Mesenteric fat pad (tissue), 1 donor: Measurements from ENCODE around the gene CA12. TPM values are rescaled to one million over a fixed set of nuclear protein-coding genes. Genes with fewer than 3 reads are reported as not detected.

ENCODE experiments used
- DNase-seq: peaks from one replicate; pipeline ENCODE4 v3.0.0-alpha.2; 2020; ENCODE audit warnings: low spot score
- total RNA-seq: library from RNA; stranded (reverse); fragmentation: NEBNext Ultra II Directional; extraction: Animal tissue kit (Norgen Biotek cat#: 25700); gene quantifications from one replicate; pipeline ENCODE4 v1.2.1, GENCODE V29; 2021
- donor health status: DM: yes; HTN: yes; CAD: no.

CA12 gene
- total RNA-seq, 1 donor from 2014 or later = 3.1 TPM

DNA sequence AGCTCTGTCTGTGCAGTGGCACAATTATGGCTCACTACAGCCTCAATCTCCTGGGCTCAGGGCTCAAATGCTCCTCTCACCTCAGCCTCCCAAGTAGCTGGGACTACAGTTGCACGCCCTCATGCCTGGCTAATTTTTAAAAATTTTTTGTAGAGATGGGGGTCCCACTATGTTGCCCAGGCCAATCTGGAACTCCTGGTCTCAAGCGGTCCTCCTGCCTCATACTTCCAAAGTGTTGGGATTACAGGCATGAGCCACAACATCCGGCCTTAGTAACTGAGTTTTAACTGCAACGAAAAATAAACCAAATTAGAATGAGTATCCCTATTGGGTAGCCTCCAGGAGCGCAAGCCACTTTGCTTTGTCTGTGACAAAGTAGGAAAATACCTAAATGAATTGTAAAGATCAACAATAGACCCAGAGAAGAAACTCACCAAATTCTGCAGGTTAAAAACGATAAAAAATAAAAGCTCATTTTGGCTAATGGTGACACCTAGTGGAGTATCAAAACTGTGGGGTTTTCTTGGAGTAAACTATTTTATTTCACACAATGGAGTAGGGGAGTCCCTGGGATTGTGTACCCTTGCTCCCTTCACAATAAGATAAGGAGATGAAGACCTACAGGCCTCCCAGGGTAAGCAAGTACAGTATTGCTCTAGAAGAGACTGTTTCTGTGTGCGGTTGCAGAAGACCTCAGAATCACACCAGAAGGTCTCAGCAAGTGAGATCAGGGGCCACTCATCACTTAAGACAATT is 21.0 kb upstream of the CA12 start:
- no peak for DNase-seq

DNA sequence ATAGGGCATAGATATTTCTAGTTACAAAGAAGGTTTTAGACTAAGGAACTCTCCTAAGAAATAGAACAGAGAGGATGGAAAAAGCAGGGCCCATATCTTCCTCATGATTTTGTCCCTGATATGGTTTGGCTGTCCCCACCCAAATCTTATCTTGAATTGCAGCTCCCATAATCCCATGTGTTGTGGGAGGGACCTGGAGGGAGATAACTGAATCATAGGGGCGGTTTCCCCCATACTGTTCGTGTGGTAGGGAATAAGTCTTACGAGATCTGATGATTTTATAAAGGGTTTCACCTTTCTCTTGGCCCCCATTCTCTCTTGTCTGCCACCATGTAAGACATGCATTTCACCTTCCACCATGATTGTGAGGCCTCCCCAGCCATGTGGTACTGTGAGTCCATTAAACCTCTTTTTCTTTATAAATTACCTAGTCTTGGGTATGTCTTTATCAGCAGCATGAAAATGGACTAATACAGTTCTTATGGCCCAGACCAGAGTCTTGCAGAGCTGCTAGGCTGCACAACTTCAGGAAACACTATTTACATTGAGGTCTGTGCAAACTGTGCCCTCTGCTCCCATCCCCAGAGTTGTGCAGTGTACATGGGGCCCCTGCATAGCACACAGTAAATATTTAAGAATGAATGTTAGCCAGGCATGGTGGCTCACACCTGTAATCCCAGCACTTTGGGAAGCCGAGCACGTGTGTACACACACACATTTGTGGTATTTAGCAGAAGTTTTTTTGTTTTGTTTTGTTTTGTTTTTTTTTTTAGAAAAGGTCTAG is 20.3 kb upstream of the CA12 start:
- no peak for DNase-seq

DNA sequence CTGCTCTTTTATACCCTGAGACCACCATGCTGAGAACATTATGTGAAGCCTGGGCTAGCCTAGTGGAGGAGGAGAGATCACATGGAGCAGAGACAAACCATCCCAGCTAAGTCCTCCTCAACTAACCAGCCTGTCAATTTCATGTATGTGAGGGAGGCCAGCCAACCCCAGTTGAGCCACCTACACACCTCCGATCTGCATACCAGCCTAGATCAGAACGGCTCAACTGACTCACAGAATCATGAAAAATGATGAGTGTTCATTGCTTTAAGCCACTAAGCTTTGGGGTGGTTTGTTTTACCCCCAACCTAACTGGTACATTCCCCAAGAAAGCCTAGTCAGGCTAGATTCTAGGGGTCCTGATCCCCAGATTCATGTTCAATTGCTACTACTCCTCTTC is 19.4 kb upstream of the CA12 start:
- no peak for DNase-seq

DNA sequence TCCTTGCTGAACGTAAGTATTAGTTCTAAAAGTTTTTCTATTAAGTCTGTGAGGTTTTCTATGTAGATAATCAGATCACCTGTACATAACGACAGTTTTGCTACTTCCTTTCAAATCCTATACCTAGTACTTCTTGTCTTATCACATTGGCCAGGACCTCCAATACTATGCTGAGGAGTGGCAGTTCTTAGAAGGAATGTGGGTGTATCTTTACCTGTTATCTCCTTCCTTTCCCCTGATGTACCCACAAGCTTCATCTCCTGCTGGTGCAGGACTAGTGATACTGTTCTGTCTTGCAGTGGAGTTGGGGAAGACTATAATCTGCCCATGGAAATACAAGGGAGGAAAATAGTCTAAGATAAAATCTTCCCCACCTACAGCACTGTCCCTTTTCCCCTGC is 16.8 kb upstream of the CA12 start:
- no peak for DNase-seq

DNA sequence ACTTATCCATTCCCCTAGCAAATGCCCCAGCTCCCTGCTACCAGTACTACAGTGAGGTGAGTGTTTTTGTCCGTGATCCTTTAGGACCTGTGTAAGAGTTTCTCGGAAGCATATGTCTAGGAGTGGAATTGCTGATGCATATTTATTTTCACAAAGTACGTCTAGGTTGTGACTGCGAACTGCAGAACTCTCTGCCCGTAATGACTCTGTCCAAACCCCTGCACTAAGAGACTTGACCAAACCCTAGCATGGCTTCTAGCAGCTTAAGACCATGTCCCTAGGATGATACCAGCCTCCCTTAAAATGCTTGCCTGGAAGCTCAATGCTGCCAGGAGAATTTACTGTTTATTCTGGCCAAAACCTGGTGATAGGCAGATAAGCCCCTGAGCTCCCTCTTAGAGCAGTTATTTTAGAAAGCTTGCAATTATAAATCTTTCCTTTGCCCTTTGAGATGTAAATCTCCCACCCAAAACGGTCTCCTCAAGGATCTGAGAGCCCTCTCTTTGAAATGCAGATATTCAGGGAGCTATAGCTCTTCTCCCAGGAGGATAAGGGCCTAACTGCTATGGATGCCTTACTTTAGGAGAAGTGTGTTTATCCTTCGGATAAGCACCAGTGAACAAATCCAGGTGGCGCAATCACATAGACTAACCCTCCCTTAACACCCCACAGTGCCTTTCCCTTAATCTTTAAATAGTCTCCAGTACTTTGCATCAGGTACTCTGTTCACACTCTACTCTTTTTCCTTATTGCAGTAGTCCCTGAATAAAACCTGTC is 14.7 kb upstream of the CA12 start:
- DNase-seq = no peak

DNA sequence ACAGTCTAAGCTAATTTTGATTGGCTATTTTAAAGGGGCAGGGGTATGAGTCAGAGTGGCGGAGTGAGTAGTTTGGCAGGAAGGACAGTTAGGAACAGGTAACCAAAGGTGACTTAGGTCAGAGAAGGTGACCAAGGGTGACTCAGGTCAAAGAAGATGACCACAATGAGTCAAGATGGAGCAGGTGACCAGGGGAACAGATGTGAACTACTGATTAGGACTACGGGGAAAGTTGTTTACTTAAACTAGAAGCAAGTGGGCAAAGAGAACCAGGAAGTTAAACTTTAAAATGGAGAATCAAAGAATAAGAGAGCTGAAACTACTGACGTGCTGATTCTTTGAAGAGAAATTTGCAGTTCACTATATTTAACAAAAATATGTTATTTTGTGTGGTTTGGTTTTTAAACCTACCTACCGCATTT is 14.1 kb upstream of the CA12 start:
- no peak for DNase-seq

DNA sequence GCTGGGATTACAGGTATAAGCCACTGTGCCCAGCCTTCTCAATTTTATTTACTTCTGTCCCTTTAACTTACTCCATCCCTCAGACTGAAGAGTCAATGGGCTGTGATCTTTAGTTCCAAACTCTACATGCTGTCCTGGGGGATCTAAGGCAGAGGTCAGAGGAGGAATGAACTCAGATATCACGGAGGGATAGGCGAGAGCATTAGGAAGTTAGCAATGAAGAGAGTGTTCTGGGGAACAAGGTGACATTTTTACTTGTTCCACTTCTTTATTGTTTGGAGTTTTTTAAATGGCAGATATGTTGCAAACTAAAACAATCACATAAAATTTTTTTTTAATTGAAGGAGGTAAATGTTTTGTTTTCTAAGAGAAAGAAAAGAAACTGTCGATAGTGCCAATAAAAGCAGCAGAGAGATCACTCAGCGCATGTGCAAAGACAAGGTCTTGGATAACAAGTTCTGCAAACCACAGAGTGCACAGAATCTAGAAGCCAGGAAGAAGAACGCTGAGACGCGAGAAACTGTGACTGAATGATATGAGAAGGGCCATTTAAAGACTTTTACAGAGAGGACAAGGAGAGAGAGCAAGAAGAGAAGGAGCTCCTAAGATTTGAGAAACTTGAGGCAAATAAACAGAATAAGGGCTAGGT is 10.8 kb upstream of the CA12 start:
- DNase-seq = no peak

DNA sequence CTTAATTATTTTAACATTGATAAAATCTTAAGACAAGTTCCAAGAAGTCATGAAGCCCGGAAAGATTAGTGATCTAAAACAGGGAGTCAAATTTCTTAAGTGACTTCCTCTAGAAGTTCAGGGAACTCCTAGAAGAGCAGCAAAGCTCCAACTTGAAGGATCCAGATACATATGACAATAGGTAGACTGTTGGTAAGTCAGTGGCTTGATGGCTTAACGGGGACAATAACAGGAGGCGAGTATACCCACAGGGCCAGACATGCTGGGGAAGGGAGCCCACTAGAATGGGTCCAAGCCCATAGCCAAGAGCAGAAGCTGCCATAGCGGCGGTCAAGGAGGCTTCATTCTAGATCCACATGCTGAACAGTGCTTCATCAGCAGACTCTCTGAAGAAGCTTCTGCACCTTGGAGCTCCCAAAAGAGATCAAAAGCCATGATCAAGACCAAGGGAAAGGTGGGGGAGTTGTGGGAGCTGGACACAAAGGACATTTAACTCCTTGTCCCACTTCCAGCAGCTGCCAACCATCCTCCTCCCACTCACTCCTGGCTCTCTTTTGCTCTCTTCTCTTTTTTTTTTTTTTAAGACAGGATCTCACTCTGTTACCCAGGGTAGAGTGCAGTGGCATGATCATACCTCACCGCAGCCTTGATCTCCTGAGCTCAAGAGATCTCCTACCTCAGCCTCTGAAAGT is 10.2 kb upstream of the CA12 start:
- no peak for DNase-seq

DNA sequence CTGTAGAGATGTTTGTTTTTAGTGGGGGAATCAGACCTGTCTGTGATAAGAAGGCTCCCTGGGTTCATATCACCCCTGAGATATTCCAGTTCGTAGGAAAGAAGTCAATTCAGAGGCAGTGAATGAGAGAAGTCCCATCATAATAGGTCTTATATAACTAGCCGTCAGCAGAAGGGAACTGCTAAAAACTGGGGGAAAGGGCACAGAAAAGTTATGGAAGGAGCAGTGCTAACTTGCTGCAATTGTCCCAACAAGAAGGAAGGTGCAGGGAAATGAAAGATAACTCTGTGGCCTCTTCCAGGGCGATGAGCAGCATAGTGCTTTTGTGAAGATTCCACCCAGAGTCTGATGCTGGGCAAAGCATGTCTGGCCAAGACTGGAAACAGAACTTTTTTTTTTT is 9.0 kb upstream of the CA12 start:
- DNase-seq = no peak

DNA sequence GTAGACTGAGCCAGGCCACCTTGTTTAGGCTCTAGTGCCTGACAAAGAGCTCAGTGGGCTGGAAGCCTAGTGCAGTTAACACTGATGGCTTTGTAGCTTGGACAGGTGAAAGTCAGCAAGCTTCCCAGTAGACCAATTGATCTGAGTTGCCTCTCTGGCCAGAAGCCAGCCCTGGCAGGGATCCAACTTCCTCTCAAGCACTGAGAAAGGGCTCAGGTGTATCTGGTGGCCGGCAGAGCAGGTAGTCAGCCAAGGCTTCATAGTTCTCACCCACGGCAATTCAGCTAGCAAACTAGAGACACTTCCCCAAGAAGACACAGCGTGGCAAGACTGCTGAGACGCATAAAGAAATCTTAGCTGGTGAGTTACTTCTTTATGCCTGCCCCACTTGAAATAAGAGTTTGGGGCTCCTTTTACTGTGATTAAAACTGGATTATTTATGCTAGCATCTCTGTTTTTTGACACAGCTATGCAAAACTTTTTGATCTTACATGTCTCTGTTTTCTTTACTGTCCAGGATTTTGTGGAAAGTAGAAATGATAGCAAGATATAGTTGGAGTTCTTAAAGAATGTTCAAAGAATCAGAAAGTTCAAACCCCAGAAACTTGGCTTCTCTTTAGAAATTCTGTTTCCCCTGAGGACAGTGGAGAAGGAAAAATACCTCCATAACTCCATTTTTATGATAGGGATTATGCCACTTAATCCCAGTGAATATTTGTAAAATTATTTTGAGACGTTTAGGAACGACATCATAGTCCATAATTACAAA is 8.4 kb upstream of the CA12 start:
- DNase-seq = no peak

DNA sequence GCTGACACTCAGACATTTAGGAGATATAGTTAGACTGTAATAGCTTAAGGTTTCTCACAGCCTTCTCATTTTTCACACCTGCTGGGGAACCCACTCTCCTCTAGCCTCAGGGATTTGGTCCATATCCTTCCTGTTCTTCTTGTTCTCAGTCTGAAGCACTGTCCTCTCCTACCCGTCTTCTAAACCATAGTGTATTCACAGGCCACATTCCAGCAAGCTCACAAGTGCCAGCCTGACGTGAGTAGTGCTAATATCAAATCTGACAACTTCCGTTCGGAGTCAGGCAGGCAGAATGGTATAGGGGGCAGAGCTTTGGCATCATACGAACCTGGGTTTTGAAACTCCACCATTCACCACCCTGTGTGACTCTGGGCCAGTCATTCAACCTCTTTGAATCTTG is 6.9 kb upstream of the CA12 start:
- no peak for DNase-seq

DNA sequence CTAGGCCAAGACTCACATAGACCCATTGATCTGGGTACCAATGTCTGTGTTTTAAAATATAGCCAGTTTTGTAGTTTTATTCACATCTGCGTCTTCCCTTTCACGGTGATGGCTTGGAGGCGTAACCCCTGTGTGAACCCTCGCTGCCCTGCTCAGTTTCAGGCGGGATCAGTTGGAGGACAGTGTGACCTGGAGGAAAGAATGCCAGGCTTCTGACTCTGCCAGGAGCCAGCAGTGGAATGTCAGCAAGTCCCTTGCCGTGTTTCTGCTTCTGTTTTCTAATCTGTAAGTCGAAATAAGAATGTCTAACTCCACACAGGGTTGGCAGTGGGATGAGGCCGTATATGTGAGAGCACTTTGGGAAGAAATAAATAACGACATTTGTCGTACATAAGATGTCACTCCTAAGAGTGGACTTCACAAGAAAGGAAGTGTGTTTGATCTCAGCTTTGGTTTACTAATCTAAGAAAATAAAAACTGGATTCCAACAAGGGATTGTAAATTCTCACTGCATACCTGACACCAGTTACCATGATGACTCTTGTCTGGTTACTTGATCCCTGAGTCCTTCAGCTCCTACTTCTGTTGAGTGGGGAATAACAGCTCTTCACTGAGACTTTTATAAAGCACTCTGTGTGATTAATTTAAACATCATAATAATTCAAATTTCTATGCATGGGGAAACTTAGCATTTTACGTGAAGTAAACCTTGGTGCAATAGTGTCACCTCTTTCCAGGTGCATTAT is 6.3 kb upstream of the CA12 start:
- DNase-seq = no peak

DNA sequence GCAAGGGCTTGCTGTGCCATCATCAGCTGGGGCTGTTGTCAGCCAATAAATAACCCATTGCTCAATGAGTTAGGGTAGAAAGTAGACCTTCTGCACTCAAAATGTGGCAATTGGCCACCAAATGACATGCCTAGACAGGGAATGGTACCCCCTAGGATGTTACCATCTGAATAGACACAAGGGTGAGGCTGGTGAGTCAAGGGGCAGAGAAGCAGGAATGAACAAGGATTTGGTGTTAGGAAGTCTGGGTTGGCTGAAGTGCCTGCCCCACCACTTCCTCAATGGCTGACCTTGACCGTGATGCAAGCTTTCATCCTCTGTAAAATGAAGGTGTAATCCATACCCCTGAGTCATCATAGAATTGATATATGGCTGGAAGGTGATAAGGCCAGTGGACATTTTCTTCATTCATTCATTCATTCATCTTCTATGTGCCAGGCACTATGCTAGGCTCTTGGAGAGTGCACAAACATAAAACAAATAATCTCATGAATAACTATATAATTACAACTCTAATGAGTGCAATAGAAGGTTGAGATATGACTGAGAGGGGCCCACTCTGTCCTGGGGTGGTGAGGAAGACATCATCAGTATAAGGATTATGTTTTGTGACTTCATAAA is 4.4 kb upstream of the CA12 start:
- no peak for DNase-seq

DNA sequence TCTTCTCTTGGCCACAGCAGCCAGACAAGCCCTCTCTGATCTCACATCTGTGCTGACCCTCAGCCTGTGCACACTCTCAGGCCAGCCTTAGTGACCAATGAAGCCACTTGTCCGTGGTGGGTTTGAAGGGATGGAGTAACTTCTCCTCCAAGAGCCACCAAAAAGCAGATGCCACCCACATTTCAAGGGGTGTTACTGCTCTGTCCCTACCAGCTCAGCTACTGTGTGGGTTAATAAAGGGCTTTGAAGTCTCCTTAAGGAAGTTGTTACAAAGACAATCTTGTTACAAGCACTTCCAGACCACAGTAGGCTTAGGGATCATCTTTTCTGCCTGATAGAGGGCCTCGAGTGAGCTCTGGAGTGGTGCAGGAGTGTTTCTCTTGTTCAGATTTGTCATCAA is 3.3 kb upstream of the CA12 start:
- DNase-seq = no peak

DNA sequence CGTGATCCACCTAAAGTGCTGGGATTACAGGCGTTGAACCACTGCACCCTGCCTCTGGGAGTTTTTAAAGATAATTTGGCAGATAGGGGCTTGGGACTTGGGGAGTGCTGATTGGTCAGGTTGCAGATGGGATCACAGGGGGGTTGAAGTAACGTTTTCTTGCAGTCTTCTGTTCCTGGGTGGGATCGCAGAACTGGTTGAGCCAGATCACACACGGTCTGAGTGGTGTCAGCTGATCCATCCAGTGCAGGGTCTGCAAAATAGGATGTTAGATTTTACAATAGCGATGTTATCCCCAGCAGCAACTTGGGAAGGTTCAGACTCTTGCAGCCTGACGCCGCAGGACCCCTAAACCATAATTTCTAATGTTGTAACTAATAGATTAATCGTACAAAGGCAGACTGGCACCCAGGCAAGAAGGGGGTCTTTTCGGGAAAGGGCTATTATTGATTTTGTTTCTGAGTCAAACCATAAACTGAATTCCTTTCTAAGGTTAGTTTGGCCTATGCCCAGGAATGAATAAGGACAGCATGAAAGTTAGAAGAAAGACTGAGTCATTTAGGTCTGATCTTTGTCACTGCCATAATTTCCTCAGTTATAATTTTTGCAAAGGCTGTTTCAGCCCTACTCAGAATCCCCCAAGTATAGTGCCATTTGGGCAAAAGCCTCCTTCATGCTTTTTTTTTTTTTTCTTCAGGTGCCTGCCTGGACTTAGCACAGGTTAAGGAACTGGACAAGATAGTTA is 1.5 kb upstream of the CA12 start:
- no peak for DNase-seq

DNA sequence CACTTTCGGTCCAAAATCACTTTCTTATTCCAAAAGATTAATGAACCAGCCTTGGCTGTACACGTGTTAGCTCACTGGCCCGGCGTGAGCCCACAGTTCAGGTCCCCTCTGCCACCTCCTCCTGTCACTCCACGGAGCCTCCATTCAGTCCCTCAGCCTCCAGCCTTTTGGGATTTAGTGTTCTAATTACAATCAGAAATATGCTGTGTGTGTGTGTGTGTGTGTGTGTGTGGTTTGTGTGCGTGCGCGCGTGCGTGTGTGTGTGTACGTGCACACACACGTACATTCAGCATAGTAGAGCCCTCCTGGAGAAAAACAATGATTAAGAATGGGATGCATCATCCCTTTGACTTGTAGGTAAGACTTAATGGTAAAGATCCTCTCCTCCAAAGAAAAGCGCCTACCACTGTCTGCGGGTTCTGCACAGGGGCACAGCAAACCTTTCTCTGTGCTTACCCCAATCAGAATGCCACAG is 801 bp downstream of the CA12 start:
- DNase-seq = no peak

DNA sequence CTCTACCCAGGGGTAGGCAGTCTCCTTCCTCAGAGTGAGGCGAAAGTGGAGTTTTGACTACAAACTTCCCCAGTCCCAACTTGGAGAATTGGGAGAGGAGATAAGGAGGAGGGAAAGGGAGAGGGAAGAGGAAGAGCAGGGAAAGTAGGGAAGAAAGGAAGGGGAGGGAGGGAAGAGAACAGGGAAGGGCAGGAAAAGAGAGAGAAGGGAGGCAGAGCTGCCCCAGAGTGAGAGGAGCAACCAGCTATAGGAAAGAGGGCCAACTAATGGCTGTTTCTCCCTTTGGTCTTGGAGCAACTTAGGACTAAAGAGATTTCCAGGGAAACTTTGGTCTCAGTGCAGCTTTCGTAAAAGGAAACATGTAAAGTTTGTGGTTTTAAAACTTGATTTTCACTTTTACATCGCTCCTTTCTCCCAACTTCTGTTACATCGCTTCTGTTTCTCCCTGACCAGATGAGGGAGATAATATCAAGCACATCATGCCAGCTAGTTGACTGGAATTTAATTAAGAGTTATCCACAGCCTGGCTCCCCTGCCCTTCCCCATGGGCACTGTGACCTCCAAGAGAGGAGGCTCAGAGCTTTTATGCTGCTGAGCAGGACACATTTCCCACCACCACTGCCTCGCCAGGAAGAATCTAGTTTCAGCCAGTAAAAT is 1.4 kb downstream of the CA12 start:
- no peak for DNase-seq
